HG03521 (cell line): ENCODE measurements around the gene HEBP1.

Experiments used
- ATAC-seq: cut with Tn5 transposase; IDR thresholded peaks from one replicate; pipeline ENCODE4 v1.9.1; 2021; ENCODE audit warnings: mild to moderate bottlenecking, moderate library complexity; ENCODE audit not compliant: unreplicated experiment

The HEBP1 gene

DNA sequence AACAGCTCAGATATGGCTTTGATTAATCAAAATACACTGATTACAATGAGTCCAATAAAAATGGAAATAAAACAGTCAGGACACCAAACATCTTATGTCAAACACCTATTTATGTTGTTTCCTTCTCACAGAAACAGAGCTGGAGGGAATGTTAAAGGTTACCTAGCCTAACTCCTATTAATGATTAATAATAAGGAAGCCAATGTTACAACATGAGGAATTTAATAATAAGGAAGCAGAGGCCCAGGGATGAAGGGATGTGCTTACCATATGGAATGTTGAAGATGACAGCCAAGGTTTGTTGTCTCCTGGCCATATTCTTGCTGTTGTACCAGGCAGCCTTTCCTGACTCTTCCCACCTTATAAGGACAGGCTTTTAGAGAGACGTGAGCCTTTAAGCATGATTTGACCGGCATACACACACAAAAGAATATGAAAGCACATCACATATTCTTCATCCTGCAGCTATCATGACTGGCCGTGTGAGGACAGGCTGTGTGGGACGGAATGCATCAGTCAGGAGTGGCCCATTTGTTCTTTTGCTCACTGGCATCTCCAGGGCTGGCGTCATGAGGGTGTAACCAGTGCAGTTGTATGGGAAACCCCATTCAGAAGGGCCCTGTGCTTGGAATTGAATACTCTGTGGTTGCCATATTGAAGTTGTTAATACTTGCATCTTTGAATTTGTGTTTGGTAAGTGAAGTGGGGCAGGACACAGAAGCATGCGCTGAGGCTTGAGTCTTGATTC, 45.0 kb downstream of the HEBP1 start:
- no peak for ATAC-seq

- ATAC-seq = no peak
Observed at GRCh38 chr12:12954356-12954755, 45.7 kb downstream of the HEBP1 start.

DNA sequence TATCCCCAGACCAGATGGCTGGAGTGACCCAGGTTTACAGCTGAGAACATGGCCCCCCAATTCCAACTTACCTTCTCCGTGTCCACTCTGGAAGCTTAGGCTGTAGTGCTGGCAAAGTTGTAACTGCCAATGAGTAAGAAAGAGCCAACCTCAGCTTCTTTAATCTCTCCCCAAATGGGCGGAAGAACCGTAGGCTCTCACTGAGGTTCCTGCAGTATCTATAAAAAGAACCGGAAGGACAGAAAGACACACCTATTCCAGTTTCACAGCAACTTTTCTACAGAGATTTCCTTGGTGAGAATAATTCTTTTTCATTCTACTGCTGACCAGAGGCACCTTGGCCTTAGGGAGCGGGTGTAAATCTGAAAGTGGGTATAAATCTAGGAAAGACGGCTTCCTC, 48.0 kb downstream of the HEBP1 start, which contains the start of gene GPRC5D:
Gene GPRC5D, minus strand, starts transcription at position 135 of the 400 bp plus-strand sequence. CDS start 1,786 bp downstream, outside the sequence.
- ATAC-seq = no peak

GRCh38 chr12:12951504-12951903, 48.6 kb downstream of the HEBP1 start:
- no peak for ATAC-seq

GRCh38 chr12:12947902-12948301, 52.2 kb downstream of the HEBP1 start:
- ATAC-seq = no peak

DNA sequence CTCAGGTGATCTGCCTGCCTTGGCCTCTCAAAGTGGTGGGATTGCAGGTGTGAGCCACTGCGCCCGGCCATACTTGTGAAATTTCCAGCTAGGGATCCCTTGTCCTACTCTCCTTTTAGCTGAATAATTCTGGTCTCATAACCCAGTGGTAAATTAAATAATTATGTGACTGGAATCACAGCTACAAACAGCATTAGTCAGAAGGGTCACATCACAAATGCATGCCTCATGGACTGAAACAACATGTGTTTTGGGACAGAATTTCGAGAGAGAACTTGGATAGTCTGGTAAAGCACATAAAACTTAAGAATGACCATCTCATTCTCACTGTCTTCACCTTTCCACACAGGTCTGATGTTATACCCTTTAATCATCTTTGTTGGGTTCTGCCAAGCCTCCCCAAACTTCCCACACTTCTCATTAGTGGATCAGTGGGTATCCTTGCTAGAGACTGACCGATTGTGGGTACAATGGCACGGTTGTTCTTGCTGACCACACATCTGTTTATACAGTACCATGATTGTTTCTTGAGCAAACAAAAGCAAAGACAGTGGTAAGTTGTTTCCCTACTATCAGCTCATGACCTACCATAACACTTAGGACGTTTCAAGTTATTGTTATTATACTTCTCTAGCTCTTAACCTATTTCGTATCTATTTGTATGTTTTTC, 53.2 kb downstream of the HEBP1 start:
- no peak for ATAC-seq

DNA sequence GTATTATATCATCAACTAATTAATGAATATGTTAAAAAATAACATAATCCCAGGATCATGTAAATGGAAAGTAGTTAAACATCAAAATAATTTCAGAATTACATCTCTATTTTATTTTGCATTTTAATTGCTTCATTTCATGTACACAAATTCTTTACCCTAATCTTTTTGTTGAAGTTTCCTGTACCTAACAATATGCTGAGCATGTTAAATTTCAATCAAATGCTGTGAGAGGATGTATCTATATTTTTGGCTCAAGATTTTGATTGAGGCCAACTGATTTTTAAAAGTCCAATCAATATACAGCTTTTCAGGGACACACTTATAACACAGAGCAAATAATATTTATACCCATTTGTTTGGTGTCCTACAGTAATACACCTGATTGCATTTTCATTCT, 54.5 kb downstream of the HEBP1 start:
- no peak for ATAC-seq

DNA sequence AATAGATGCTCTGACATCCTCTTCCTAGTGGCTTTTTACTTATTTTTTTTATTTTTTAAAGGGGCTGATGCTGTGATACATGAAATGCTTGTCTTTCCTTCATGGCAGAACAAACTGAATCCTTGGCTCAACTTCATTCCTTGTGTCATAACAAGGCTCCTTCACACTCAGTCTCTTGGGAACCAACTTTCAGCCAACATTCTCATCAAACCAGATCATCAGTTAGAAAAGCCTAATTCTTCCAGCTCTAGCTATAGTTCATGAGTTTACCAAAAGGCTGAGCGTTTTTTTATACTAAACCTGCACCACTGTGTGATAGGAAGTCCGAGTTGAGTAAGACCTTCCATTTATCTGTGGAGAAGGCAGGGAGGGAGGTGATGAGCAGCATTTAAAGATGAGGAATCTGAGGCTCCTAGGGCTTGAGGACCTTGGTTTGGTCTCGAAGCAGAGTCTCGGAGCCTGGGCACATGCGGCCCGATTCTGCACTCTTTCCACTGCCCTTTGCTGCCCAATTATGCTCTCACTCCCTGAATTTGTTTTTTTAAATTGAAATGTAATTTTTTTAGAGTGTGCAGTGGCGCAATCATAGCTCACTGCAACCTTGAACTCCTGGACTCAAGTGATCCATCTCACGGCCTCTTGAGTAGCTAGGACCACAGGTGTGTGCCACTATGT, 56.3 kb downstream of the HEBP1 start:
- ATAC-seq = no peak

DNA sequence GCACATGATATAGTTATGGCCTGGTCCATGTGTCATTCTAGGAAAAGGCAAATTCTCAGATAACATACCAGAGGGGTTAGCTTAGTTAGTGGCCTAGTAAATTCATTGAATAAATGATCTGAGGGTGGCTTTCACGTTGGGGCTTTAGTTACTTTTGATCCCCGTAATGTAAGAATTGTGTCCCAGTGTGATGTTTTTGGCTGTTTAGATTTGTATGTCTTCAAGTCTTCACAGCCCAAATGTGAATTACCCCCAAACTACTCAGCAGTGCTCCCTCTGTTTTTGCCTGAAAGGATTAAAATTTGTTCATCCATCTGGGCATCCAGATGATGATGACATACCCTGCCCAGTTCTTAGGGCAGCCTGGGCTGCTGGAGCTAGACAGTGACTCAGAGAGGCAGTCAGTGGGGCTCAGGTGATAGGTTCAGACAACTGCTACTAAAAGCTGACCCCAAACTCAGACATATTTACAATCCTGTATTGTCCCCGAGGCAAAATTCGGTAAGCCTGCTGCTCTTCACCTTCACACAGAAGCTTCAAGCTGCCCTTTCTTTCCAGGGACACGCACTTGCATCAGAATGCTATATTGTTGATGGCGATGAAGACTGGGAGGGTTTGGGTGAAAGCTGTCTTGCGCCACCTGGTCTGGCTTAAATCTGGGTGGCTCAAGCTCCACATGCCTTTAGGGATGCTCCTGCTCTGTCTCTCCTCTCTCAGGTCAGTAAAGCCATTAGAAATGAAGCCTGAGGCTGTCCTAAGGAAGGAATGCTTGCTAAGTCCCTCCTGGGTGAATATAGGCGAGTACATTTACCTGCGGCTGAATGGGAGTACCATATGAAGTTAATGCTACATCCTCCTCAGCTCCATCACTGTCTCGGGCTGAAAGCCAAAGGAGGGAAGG, 58.4 kb downstream of the HEBP1 start:
- no peak for ATAC-seq

DNA sequence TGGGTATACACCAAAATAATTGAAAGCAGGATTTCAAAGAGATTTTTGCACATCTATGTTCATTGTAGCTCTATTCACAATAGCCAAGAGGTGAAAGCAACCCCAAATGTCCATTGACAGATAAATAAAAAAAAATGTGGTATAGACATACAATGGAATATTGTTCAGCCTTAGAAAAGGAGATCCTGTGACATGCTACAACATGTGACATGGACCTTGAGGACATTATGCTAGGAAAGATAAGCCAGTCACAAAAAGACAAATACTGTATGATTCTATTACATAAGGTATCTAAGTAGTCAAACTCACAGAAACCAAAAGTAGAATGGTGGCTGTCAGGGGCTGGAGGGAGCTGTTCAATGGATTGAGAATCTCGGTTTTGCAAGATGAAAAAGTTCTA, 60.2 kb downstream of the HEBP1 start:
- no peak for ATAC-seq

GRCh38 chr12:12938541-12938940, 61.5 kb downstream of the HEBP1 start:
- ATAC-seq = no peak

GRCh38 chr12:12936983-12937491, 63.0 kb downstream of the HEBP1 start:
- ATAC-seq = no peak

DNA sequence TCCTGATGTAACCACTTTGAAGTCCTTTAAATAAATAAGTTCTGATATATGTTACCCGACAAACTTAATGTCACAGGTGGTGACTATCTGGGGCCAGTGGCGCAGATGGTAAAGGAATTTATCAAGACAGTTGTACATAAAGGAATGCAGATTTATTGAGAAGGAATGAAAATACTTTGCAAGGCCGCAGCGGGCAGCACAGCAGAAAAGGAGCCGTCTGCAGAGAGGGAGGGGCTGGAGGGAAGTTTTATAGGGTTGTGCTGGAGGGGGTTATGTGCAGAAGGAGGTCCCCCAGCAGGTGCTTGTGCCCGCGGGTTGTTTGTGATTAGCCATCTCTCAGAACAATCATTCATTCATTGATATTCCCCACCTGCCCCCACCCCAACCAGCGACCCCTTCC, 65.5 kb downstream of the HEBP1 start:
- no peak for ATAC-seq

- ATAC-seq = no peak
Observed at GRCh38 chr12:12933742-12934141, 66.3 kb downstream of the HEBP1 start.

DNA sequence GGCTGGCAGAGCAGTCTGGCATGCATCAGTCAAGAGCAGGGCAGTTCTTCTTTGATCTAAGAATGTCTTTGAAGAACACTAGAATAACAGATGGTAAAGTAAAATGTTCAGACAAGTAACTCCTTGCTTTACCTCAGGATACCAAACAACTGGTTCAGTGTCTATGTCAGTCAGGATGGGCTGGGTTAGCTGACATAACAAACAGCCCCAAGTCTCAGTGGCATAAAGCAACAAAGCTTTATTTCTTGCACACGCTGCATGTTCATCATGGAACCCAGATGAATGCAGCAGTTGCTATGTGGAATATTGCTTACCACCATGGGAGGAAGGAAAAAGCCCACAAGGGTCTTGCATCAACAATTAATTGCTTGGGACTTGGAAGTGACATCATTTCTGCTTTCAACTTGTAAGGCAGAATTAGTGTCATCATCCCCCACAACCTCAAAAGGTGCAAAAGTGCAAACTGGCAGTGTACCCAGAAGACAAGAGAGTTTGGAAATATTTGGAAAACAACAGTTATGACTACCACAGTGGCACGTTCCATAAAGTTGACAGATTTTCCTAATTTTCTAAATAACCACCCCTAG, 69.3 kb downstream of the HEBP1 start:
- no peak for ATAC-seq

- ATAC-seq = no peak
Observed at GRCh38 chr12:12929696-12930095, 70.4 kb downstream of the HEBP1 start.

DNA sequence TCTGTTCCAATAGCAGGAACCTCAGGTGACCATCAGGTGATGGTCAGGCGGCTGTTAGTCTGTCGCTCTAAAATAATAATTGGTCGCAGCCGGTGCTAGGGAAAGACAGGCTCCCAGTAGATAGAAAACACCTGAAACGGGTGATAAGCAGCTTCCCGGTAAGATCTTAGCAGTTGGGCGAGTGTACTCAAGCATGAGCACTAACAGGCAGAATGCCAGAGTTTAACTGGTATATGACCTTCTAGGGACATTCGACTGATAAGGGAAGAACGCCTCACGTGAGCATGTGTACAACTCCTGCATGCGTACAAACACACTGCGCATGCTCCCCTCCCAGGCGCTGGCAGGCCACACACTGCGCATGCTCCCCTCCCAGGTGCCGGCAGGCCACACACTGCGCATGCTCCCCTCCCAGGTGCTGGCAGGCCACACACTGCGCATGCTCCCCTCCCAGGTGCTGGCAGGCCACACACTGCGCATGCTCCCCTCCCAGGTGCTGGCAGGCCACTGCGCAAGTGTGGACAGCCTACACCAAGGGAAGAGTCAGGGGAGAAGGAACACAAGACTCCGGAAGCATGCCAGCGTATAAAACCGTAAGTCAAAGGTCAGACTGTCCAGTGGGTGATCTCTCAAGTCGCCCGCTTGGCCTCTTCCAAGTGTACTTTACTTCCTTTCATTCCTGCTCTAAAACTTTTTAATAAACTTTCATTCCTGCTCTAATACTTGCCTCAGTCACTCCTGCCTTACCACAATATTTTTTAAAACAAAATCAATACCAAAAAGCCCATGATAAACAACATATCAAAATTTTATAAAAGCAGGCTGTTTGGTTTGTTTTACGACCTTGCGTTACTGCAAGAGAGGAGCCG, 72.6 kb downstream of the HEBP1 start:
- no peak for ATAC-seq

GRCh38 chr12:12926571-12927071, 73.4 kb downstream of the HEBP1 start:
- ATAC-seq = no peak

DNA sequence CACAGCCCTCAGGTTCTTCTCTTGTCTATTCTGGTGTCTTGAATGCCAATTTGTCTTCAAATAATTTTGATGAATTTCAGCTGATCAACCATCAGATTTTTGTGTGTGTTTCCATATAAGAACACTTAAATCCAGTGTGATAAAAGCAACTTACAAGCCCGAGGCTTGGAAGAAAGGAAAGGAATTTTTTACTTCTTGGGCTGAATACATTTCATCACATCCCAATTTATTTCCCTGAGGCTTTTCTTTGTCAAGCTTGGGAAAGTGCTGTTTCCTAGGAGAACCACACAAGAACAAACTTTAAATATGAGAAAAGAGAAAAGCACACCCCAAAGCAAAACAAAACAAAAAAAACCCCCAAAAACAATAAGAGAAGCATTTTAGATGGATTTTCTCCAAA, 74.7 kb downstream of the HEBP1 start:
- ATAC-seq = no peak
